GM23338 (cell line): ENCODE results near the gene GPC2.

Experiments
- CTCF ChIP-seq, 2 experiments: fragments of 200-600 bp in 1 of 2; sonication (generic) in 1 of 2; conservative IDR thresholded peaks; 2 replicates each; pipeline versions ENCODE4 v1.5.1 to v1.6.1; 2016 to 2017; ENCODE audit warnings: antibody characterized with exemption in 2 of 2, low read depth in 2 of 2, mild to moderate bottlenecking in 2 of 2, moderate library complexity in 1 of 2
- JUNB ChIP-seq: IDR thresholded peaks from one replicate; pipeline ENCODE4 v1.6.1; 2016; ENCODE audit warnings: antibody characterized with exemption; ENCODE audit not compliant: unreplicated experiment
- POLR2AphosphoS5 ChIP-seq: IDR thresholded peaks from 2 replicates; pipeline ENCODE4 v1.6.1; 2016; ENCODE audit warnings: antibody characterized with exemption, low read depth
- TF ChIP-seq, protein P1 (sequence below): IDR thresholded peaks from one replicate; pipeline ENCODE4 v1.6.1; 2018; ENCODE audit warnings: antibody characterized with exemption; ENCODE audit not compliant: unreplicated experiment

DNA sequence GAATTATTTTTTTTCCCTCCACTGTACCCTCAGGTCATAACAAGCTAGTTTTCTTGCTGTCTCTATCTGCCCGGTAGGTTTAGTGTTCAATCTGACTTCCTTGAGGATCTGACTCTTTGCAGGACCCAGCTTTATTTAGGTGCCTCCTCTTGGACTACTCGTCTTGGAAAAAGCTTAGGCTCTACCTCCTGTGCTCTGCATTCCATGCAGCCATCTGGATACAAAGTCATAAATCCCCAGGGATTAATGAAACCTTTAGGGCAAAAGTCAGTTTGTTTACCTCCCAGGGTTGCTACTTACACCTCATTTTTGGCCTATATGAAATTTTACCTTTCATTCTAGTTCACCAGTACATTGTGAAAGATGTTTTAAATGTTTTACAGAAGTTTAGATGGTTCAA lies 8.5 kb upstream of the GPC2 start:
- TF ChIP-seq CTCF (conservative IDR thresholded peaks at IDR 0.05; ENCODE audit: low read depth in 2 of 2): no peak
- TF ChIP-seq, protein P1, sequence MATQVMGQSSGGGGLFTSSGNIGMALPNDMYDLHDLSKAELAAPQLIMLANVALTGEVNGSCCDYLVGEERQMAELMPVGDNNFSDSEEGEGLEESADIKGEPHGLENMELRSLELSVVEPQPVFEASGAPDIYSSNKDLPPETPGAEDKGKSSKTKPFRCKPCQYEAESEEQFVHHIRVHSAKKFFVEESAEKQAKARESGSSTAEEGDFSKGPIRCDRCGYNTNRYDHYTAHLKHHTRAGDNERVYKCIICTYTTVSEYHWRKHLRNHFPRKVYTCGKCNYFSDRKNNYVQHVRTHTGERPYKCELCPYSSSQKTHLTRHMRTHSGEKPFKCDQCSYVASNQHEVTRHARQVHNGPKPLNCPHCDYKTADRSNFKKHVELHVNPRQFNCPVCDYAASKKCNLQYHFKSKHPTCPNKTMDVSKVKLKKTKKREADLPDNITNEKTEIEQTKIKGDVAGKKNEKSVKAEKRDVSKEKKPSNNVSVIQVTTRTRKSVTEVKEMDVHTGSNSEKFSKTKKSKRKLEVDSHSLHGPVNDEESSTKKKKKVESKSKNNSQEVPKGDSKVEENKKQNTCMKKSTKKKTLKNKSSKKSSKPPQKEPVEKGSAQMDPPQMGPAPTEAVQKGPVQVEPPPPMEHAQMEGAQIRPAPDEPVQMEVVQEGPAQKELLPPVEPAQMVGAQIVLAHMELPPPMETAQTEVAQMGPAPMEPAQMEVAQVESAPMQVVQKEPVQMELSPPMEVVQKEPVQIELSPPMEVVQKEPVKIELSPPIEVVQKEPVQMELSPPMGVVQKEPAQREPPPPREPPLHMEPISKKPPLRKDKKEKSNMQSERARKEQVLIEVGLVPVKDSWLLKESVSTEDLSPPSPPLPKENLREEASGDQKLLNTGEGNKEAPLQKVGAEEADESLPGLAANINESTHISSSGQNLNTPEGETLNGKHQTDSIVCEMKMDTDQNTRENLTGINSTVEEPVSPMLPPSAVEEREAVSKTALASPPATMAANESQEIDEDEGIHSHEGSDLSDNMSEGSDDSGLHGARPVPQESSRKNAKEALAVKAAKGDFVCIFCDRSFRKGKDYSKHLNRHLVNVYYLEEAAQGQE: no peak
- no peak for TF ChIP-seq POLR2AphosphoS5
- TF ChIP-seq JUNB: no peak
